H9 (cell line): Measurements from ENCODE around the gene GDAP1L1. TPM values are rescaled to one million over a fixed set of nuclear protein-coding genes. Genes with fewer than 3 reads are reported as not detected.

ENCODE experiments used
- DNase-seq: peaks from one replicate; pipeline ENCODE4 v3.0.0-alpha.2; 2017
- H2AFZ ChIP-seq: one replicate; pipeline ENCODE4 v1.6.1; 2013; ENCODE audit warnings: mild to moderate bottlenecking, low read length, control low read depth, moderate library complexity
- H2AK5ac ChIP-seq: 2 replicates; pipeline ENCODE4 v1.6.1; 2013; ENCODE audit warnings: low read length, control low read depth, mixed read lengths; ENCODE audit not compliant: insufficient read length
- H2BK120ac ChIP-seq: one replicate; pipeline ENCODE4 v1.6.1; 2013; ENCODE audit warnings: low read depth, mild to moderate bottlenecking, low read length, control low read depth, inconsistent platforms; ENCODE audit not compliant: poor library complexity, severe bottlenecking
- H2BK12ac ChIP-seq: 2 replicates; pipeline ENCODE4 v1.6.1; 2013; ENCODE audit warnings: low read length, control low read depth, mixed read lengths, low read depth; ENCODE audit not compliant: insufficient read length
- H2BK15ac ChIP-seq: 2 replicates; pipeline ENCODE4 v1.6.1; 2013; ENCODE audit warnings: low read depth, low read length, control low read depth
- H2BK20ac ChIP-seq: one replicate; pipeline ENCODE4 v1.6.1; 2013; ENCODE audit warnings: low read depth, mild to moderate bottlenecking, low read length, control low read depth, inconsistent platforms; ENCODE audit not compliant: poor library complexity, severe bottlenecking
- H2BK5ac ChIP-seq: 2 replicates; pipeline ENCODE4 v1.6.1; 2013; ENCODE audit warnings: low read length, control low read depth, mixed read lengths; ENCODE audit not compliant: insufficient read length
- H3K14ac ChIP-seq: 2 replicates; pipeline ENCODE4 v1.6.1; 2013; ENCODE audit warnings: low read length, control low read depth; ENCODE audit not compliant: insufficient read depth
- H3K18ac ChIP-seq: 2 replicates; pipeline ENCODE4 v1.6.1; 2013; ENCODE audit warnings: low read depth, mild to moderate bottlenecking, mixed read lengths, low read length, control low read depth; ENCODE audit not compliant: insufficient read length
- H3K23ac ChIP-seq: 2 replicates; pipeline ENCODE4 v1.6.1; 2013; ENCODE audit warnings: low read length, control low read depth, mixed read lengths, low read depth; ENCODE audit not compliant: insufficient read length
- H3K23me2 ChIP-seq: 2 replicates; pipeline ENCODE4 v1.6.1; 2013; ENCODE audit warnings: low read depth, mild to moderate bottlenecking, mixed read lengths, low read length, control low read depth; ENCODE audit not compliant: insufficient read length, poor library complexity, severe bottlenecking
- H3K27ac ChIP-seq: 2 replicates; pipeline ENCODE4 v1.5.1; 2013; ENCODE audit warnings: low read length, control low read depth, mixed read lengths, low read depth; ENCODE audit not compliant: insufficient read length
- H3K27me3 ChIP-seq: 2 replicates; pipeline ENCODE4 v1.6.1; 2013; ENCODE audit warnings: low read length, control low read depth, inconsistent platforms; ENCODE audit not compliant: insufficient read depth
- H3K4ac ChIP-seq: 2 replicates; pipeline ENCODE4 v1.6.1; 2013; ENCODE audit warnings: low read depth, mild to moderate bottlenecking, control low read depth, inconsistent platforms, low read length, moderate library complexity
- H3K4me1 ChIP-seq: 2 replicates; pipeline ENCODE4 v1.6.1; 2013; ENCODE audit warnings: low read length, control low read depth, inconsistent platforms; ENCODE audit not compliant: insufficient read depth
- H3K4me2 ChIP-seq: 2 replicates; pipeline ENCODE4 v1.6.1; 2013; ENCODE audit warnings: low read length, control low read depth, mixed read lengths; ENCODE audit not compliant: insufficient read length, insufficient read depth
- H3K56ac ChIP-seq: 2 replicates; pipeline ENCODE4 v1.6.1; 2013; ENCODE audit warnings: low read depth, mild to moderate bottlenecking, mixed read lengths, low read length, control low read depth; ENCODE audit not compliant: insufficient read length
- H3K79me1 ChIP-seq: 2 replicates; pipeline ENCODE4 v1.6.1; 2013; ENCODE audit warnings: low read depth, mild to moderate bottlenecking, moderate library complexity, low read length, control low read depth, inconsistent platforms; ENCODE audit not compliant: insufficient read depth, poor library complexity, severe bottlenecking
- H3K79me2 ChIP-seq: 2 replicates; pipeline ENCODE4 v1.6.1; 2013; ENCODE audit warnings: low read length, control low read depth, inconsistent platforms; ENCODE audit not compliant: insufficient read depth
- H3K9ac ChIP-seq: 2 replicates; pipeline ENCODE4 v1.6.1; 2013; ENCODE audit warnings: low read length, control low read depth, mixed read lengths; ENCODE audit not compliant: insufficient read length; ENCODE audit errors: extremely low read depth
- H3K9me3 ChIP-seq: one replicate; pipeline ENCODE4 v1.6.1; 2013; ENCODE audit warnings: low read depth, low read length, inconsistent platforms; ENCODE audit not compliant: control insufficient read depth
- H3T11ph ChIP-seq: one replicate; pipeline ENCODE4 v1.6.1; 2013; ENCODE audit warnings: mild to moderate bottlenecking, low read length, control low read depth, inconsistent platforms
- H4K20me1 ChIP-seq: one replicate; pipeline ENCODE4 v1.6.1; 2013; ENCODE audit not compliant: control insufficient read depth, insufficient read length, insufficient read depth
- H4K5ac ChIP-seq: 2 replicates; pipeline ENCODE4 v1.6.1; 2013; ENCODE audit warnings: low read depth, mild to moderate bottlenecking, mixed read lengths, low read length, control low read depth; ENCODE audit not compliant: insufficient read length
- H4K8ac ChIP-seq: replicated peaks from 2 replicates; pipeline ENCODE4 v1.6.1; 2013; ENCODE audit warnings: low read length, control low read depth, mixed read lengths, low read depth; ENCODE audit not compliant: insufficient read length
- H4K91ac ChIP-seq: 2 replicates; pipeline ENCODE4 v1.6.1; 2013; ENCODE audit warnings: low read depth, mild to moderate bottlenecking, moderate library complexity, mixed read lengths, low read length, control low read depth; ENCODE audit not compliant: insufficient read length
- H3K27ac Mint-ChIP-seq, 3 experiments: 2 replicates in 2 of 3; 3 replicates in 1 of 3; pipeline ENCODE4 v1.8.0; 2020 to 2021; ENCODE audit warnings: mixed read lengths in 3 of 3, mild to moderate bottlenecking in 1 of 3, moderate library complexity in 1 of 3
- H3K27me3 Mint-ChIP-seq: 2 replicates; pipeline ENCODE4 v1.8.0; 2021; ENCODE audit warnings: low read depth, mild to moderate bottlenecking, moderate library complexity, mixed read lengths
- H3K36me3 Mint-ChIP-seq, 3 experiments: 2 replicates in 2 of 3; 3 replicates in 1 of 3; pipeline ENCODE4 v1.8.0; 2020 to 2021; ENCODE audit warnings: low read depth in 3 of 3, mixed read lengths in 3 of 3; ENCODE audit not compliant: insufficient read depth in 1 of 3
- H3K4me1 Mint-ChIP-seq, 2 experiments: 2 replicates each; pipeline ENCODE4 v1.8.0; 2020; ENCODE audit warnings: mixed read lengths in 2 of 2
- H3K4me3 Mint-ChIP-seq, 2 experiments: 2 replicates in 1 of 2; 3 replicates in 1 of 2; pipeline ENCODE4 v1.8.0; 2020 to 2021; ENCODE audit warnings: mild to moderate bottlenecking in 2 of 2, mixed read lengths in 2 of 2, moderate library complexity in 1 of 2
- H3K9me3 Mint-ChIP-seq, 2 experiments: 2 replicates in 1 of 2; 3 replicates in 1 of 2; pipeline ENCODE4 v1.8.0; 2020; ENCODE audit warnings: mild to moderate bottlenecking in 2 of 2, mixed read lengths in 2 of 2, moderate library complexity in 1 of 2
- CTCF ChIP-seq: fragments of 200-600 bp; sonication (generic); conservative IDR thresholded peaks from 3 replicates; pipeline ENCODE4 v1.8.0; 2021; ENCODE audit warnings: antibody characterized with exemption, mild to moderate bottlenecking
- WGBS: extraction: QIAGEN DNeasy Blood & Tissue Kit; methylation state at CpG from one replicate; pipeline ENCODE4 v1.1.7; 2013; ENCODE audit warnings: missing lambda C conversion rate, low lambda C conversion rate, mixed read lengths; ENCODE audit not compliant: insufficient read length; ENCODE audit errors: extremely low coverage; 5-methylcytosine and 5-hydroxymethylcytosine counted together
- total RNA-seq: library from RNA; stranded (reverse); gene quantifications from 2 replicates; pipeline ENCODE4 v1.2.1, GENCODE V29; 2021

Gene GDAP1L1
- total RNA-seq, 1 experiment from 2014 or later: 5.9 TPM

GRCh38 chr20:44268802-44269201, 21.7 kb downstream of the GDAP1L1 start:
- no peak for DNase-seq
- H3K27ac ChIP-seq: no peak overlapping the region
- no peak overlapping the region for H2AFZ ChIP-seq
- no peak overlapping the region for H3K18ac ChIP-seq
- no peaks in the 10 kb centered on the region for H4K20me1 ChIP-seq
- H2BK120ac ChIP-seq: no peak overlapping the region
- no peak overlapping the region for H2BK5ac ChIP-seq
- no peak overlapping the region for H3K56ac ChIP-seq
- no peak overlapping the region for H4K5ac ChIP-seq
- Mint-ChIP-seq H3K27ac (no peak overlapping the region), H3K4me1 (peaks cover 2% of the 10 kb centered on the region in 2 experiments; a peak in 3 of 4 replicates), H3K9me3 (peaks cover 6 to 7% of the 10 kb centered on the region in 2 experiments; a peak in 4 of 5 replicates), H3K27me3 (peaks cover 4% of the 10 kb centered on the region), H3K36me3 (peaks cover 2 to 4% (median 4%) of the 10 kb centered on the region in 3 experiments; a peak in 3 of 7 replicates), H3K4me3 (no peak overlapping the region)
- H3K14ac ChIP-seq: no peak overlapping the region
- H4K91ac ChIP-seq: no peak overlapping the region
- no peak overlapping the region for H3T11ph ChIP-seq
- no peak overlapping the region for H3K4ac ChIP-seq
- peaks cover 2% of the 10 kb centered on the region; the same call in 1 of the 2 replicates for H3K4me1 ChIP-seq
- no peak overlapping the region for H4K8ac ChIP-seq
- TF ChIP-seq CTCF: no peak
- H2BK20ac ChIP-seq: no peak overlapping the region
- H3K27me3 ChIP-seq: no peaks in the 10 kb centered on the region
- no peaks in the 10 kb centered on the region for H3K79me1 ChIP-seq
- H3K9me3 ChIP-seq: no peaks in the 10 kb centered on the region
- no peaks in the 10 kb centered on the region for H3K79me2 ChIP-seq
- H3K23me2 ChIP-seq: peaks cover 4% of the 10 kb centered on the region
- H3K23ac ChIP-seq: no peak overlapping the region
- no peak overlapping the region for H2BK12ac ChIP-seq
- H2BK15ac ChIP-seq: no peak overlapping the region
- H2AK5ac ChIP-seq: no peak overlapping the region
- no peak overlapping the region for H3K4me2 ChIP-seq
- H3K9ac ChIP-seq: no peak overlapping the region
- WGBS: no CpG with 5 or more reads among the region's 5 CpGs
